GM18526 (cell line): ENCODE measurements around the gene FBXO47.

Experiments
- POLR2A ChIP-seq: IDR thresholded peaks from 3 replicates; pipeline ENCODE4 v1.6.1; 2011; ENCODE audit not compliant: insufficient read length; ENCODE audit errors: extremely low read depth

The FBXO47 gene

DNA sequence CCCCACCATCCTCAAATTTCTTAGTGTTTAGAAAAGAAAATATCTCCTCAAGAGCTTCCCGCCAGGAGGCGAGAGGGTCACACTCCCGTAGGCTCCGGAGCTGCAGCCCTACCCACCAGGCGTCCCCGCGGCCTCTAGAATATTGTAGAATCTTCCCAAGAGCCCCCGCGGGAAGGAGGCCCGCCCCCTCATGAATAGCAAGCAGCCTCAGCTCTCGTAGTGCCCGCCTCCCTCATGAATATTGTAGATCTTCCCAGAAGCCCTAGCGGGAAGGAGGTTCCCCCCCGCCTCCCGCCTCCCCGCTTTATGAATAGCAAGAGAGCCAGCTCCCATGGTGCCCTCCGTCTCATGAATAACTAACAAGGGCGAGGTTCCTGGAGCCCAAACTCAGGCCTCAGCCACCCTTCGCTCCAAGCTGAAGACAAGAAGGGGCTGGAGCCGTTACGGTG is at the start of gene FBXO47:
FBXO47 (minus strand) TSS at position 114 of the 449 bp plus-strand sequence. CDS start 4,378 bp downstream, outside the sequence.
- TF ChIP-seq POLR2A = no peak

DNA sequence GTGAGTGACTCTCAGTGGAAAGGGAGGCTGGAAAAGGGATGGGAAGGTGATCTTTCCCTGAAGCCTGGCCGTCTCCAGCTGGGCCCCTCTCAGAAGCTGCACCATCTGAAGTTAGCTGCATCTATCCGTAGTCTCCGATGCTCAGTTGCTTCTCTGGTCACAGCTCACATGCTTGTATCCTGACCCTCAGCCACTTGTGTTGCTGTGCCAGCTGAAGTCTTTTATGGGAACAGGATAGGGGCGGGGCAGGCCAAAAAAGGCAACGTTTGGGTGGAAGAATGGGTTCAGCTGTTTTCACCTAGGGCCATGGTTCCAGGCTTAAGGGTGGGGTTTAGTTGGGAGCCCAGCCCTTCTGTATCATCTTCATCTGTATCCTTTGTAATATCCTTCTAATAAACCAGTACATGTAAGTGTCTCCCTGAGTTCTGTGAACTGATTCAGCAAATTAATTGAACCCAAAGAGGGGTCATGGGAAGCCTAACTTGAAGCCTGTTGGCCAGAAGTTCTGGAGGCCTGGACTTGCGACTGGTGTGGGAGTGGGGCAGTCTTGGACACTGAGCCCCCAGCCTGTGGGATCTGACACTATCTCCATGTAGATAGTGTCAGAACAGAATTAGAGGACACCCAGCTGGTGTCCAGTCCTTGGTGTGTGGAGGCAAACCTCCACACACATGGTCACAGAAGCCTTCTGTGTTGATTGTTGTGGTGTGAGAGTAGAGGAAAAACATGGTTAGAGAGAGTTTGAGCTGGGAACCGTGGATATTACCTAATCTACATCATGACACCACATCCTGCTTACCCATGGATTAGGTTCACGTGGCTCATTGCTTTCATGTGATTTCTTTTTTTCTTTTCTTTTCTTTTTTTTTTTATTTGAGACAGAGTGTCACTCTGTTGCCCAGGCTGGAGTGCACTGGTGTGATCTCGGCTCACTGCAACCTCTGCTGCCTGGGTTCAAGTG is 49.3 kb upstream of the FBXO47 start:
- no peak for TF ChIP-seq POLR2A

DNA sequence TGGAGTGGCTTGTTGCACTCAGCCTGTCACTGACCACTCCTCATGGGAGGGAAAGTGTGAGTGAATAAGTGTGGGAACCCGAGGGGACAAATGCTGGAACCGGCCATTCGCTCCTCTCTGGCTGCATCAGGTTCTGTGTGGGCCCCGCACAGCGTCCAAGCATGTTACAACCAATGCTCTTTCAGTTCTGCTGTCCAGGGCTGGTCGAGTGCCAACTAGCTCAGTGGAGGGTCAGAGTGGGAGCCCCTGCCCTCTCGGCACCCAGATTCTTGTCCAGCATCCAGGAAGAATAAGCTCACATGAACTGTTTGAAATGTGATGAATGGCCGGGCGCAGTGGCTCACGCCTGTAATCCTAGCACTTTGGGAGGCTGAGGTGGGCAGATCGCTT is 48.3 kb upstream of the FBXO47 start:
- TF ChIP-seq POLR2A = no peak

- TF ChIP-seq POLR2A = no peak
These were observed 47.8 kb upstream of the FBXO47 start for GRCh38 chr17:39014795-39015545.

DNA sequence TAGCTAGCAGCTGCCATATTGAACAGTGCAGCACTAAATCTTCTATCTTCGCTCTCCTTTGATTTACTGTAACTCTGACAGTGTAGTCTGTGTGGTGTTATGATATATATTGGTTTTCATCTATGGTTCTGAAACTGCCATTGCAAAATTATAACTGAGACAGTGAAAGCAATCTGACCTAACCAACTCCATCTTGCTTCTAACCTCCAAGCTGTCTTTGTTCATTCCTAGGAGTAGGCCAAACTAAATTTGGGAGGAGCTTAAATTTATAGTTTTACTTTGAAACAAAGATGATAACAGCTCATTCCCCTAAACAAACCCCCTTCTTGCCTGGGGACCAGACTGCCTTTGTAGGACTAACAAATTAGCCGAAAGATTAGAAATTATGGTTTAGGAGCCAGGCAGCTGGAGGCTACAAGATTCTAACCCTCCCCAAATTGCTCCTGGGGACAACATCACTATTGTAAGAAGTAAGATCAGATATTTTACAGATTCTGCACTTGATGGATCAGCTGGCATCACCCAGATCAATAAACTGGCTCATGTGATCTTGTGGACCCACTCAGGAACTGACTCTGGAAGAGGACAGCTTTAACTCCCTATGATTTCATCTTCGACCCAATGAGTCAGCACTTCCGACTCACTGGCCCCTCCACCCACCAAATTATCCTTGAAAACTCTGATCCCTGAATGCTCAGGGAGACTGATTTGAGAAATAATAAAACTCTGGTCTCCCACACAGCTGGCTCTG is 47.0 kb upstream of the FBXO47 start:
- no peak for TF ChIP-seq POLR2A

DNA sequence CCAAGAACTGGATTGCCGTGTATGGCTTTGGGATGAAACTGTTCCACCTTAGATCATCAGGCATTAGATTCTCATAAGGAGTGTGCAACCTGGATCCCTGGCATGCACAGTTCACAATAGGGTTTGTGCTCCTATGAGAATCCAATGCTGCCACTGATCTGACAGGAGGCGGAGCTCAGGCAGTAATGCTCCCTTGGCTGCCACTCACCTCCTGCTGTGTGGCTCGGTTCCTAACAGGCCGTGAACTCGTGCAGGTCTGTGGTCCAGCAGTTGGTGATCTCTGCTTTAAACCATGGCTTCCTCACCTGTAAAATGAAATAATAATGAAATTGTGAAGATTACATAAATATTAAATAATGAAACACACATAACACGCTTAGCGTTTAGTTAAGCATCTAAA is 45.5 kb upstream of the FBXO47 start:
- no peak for TF ChIP-seq POLR2A

DNA sequence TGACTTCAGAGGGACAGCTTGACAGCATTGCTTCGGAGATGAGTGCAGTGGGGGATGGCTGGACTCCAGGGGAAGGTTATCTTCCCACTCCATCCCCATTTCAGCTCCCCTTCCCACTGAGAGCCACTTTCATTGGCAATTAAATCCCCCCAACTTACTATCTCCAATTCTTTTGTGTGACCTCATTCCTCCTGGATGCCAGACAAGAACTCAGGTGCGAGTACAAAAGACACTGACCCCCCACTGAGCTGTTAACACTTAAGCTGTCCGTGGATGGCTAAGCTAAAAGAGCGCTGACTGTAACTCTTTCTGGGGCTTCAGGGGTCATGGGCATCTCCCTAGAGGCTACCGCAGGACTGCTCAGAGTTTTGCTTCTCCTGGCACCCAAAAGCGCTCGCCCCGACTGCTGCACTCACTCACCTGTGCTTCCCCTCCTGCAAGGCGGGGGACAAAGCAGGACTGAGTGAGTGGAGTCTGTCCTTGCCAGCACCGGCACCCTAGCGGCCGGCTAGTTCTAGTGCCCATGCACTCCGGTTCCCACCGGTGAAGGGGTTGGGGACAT is 44.8 kb upstream of the FBXO47 start:
- no peak for TF ChIP-seq POLR2A

- no peak for TF ChIP-seq POLR2A
These were observed 42.4 kb upstream of the FBXO47 start for GRCh38 chr17:39009581-39010001.

DNA sequence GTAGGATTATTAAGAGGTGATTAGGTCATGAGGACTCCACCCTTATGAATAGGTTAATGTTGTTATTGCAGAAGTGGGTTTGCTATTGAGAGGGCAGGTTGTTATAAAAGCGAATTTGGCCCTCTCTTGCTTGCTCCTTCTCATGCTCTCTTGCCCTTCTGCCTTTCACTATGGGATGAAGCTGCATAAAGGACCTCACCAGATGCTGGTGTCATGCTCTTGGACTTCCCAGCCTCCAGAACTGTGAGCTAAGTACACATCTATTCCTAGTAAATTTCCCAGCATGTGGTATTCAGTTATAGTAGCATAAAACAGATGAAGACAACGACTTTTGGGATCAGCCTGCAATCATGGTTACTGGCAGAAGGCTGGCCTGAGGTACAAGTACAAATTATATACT is 41.4 kb upstream of the FBXO47 start:
- TF ChIP-seq POLR2A = no peak

- TF ChIP-seq POLR2A = no peak
These were observed 36.0 kb upstream of the FBXO47 start for GRCh38 chr17:39002991-39003715.

DNA sequence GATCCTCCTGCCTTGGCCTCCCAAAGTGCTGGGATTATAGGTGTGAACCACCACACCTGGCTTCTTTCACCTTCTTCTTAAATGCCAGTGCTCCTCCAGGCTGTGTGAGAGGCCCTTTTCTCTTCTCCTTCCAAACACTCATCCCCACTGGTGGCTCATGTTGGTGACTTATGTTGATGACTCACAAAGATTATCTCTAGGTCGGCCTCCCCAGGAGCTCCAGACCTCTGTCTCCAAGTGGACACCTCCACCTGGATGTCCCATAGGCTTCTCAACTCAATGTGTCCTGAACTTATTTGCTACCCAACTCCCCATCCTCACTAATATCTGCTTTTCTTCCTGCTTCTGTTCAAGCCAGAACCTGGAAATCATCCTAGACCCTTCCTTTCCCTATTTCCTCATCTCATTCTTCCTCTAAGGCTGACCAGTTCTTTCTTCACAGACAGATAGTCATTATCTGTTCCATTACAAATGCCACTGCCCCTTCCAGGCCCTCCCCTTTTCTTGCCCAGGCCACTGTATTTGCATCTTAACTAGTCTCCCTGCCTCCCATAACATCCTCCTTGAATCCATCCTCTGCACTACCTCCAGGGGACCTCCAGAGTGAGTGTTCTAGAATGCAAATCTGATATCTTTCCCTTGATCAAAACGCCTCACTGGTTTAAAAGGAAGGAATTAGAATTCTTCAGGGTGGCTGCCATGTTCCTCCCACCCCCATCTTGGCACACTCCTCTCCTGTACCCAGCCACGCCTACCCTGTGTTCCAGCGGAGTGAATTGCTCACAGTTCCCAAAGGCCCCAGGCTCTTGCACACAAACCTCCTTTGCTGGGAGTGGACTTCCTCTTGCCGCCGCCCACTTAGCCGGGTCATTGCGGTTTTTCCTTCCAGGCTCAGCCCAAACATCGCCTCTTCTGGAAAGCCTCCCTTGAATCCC is 34.8 kb upstream of the FBXO47 start:
- TF ChIP-seq POLR2A = no peak

GRCh38 chr17:39000021-39000601 is 32.9 kb upstream of the FBXO47 start:
- no peak for TF ChIP-seq POLR2A
